GM19351 (cell line): ENCODE data around the gene DCLK2.
"Not testable (repeated sequence)": the region's sequence is repeated elsewhere in the genome, so short reads cannot be mapped to it uniquely, and the experiment has no call there.

ENCODE experiments used
- ATAC-seq: cut with Tn5 transposase; IDR thresholded peaks from one replicate; pipeline ENCODE4 v1.9.1; 2021; ENCODE audit warnings: mild to moderate bottlenecking, moderate library complexity; ENCODE audit not compliant: unreplicated experiment

Gene DCLK2

DNA sequence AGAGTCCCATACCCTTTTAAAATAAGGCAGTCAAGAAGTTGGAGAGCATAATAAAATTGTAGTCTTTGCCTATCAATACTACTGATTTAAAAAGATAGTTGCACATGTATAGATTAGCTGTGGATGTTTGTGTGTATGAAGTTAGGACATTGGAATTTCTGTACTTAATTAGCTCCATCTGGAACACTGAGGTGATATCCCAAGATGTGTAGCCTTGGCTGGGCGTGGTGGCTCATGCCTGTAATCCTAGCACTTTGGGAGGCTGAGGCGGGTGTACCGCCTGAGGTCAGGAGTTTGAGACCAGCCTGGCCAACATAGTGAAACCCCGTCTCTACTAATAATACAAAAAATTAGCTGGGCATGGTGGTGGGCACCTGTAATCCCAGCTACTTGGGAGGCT is 119.0 kb downstream of the DCLK2 start:
- not testable (repeated sequence) for ATAC-seq

DNA sequence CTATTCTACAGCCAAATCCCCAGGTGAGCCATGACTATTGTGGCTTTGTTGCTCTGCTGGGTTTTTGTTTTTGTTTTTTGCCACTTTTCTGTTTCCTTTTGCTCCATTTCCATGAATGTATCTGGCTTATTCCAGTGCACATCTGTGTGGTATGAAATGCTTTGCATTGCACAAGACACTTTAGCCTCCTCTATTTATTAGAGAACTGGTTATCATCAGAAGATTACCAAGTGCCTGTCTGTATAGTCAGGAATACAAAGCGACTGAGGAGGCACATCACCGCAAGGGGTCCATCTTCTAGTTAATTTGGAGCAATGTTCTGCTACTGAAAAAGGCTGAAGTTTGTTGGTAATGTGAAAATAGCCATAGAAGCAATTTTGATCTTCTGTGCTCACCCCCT is 120.8 kb downstream of the DCLK2 start:
- no peak for ATAC-seq

DNA sequence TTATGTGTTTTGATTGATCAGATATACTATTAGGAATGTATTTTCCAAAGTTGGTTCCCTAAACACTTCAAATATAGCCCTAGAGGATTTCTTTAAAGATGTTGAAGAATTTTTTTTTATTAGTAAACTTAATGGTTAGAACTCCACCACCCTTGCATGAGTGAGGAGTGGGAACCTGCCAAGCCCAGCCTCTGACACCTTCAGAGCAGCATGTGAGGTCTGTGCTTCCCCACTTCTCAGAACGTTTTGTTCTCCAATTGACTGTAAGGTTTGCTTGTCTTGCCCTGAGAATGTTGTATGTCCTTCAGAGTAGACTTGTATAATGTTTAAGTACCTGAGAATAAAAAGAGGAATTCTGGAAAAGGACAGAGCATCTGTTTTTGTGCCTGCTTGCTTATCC is 126.8 kb downstream of the DCLK2 start:
- no peak for ATAC-seq

DNA sequence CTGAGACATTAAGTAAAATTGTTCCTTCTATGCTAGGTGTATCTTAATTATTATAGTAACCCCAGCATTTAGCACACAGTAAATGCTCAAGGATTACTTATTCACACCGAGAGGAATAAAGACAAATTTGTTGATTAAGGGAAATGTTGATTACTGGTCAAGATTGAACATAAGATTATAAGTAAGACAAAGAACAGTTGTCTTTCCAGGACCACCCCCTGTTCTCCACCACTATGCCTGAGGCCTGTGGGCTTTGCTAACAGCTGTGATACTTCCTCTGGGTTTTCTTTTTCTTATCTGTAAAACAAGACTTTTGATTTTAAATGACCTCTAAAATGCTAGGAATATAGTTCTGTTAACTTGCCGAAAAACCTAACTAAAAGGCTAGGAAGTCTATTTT is 128.0 kb downstream of the DCLK2 start:
- no peak for ATAC-seq

DNA sequence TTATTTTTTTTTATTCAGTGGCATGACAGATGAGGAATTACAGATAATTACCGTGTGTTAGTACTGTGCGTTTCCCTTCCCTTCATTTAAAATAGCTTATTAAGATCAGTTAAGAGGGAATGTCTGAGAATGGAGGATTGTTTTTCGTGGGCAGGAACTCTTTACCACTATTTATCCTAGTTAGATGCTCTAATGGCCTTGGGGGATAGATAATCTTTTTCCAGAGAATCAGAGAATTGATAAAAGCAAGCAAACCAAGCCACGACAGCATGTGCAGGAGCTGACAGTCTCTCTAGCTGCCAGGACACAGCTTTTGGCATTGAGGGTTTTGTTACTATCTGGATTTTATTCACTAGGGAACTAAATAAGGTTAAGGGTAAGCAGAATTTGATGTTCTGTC is 128.7 kb downstream of the DCLK2 start:
- ATAC-seq, result no peak

DNA sequence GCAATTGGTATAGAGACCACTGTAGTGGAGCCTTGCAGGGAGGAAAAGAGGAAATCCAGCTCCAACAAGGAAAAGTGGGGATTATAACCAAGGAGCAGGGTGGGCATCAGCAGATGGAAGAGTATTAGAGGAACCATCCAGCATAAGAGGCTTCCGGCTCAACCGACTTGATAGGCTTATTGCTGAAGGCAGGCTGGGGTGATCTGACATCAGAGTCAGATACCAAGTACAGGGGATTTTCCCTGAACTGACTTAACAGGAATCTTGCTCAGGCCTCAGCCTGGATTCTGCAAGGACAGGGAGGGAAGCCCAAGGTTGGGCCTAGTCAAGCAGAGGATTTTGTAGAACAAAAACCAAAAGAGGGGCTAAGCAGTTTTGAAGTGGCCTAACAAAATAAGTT is 129.6 kb downstream of the DCLK2 start:
- no peak for ATAC-seq

DNA sequence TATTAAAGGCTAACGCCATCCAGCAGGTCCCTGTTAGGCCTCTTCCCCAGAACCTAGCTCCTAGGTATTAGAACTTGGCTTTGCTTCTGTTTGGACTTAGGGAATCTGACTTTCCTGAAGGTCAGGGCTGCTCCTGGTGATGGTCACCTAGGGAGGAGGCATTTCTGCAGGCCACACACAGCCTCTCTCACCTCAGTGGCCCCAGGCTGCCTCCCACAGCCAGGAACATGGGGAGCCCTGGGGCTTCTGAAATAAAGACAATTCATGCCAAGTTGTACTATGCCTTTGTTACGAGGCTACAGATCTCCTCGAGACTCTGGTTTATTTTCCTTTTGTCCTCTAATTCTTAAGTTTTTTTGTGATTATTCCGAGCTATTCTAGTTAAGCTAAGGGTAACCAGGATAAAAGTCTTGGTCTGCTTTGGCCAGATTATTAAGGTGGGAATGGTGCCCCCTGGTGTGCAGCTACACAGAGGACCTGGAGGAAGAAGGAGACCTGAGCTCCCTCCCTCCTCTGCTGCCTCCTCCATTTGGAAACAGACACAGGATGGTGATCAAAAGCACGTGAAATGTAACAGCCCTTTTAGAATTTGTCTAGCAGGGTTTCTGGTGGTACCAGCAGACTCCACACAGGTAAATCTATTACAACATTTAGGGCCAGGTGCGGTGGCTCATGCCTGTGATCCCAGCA is 131.0 kb downstream of the DCLK2 start:
- peak; percentile 48 for ATAC-seq

DNA sequence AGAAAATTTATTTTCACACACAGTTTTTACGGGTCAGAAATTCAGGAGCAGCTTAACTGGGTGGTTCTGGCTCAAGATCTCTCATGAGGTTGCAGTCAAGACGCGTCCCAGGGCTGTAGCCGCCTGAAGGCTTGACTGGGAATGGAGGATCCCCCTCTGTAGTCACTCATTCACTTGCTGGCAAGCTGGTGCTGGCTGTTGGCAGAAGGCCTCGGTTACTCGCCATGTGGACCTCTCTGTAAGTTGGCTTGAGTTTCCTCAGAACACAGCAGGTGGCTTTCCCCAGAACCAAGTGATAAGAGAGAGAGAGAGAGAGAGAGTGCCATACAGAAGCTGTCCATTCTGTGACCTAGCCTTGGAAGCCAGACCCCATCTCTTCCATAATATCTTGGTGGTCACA is 132.8 kb downstream of the DCLK2 start:
- no peak for ATAC-seq

DNA sequence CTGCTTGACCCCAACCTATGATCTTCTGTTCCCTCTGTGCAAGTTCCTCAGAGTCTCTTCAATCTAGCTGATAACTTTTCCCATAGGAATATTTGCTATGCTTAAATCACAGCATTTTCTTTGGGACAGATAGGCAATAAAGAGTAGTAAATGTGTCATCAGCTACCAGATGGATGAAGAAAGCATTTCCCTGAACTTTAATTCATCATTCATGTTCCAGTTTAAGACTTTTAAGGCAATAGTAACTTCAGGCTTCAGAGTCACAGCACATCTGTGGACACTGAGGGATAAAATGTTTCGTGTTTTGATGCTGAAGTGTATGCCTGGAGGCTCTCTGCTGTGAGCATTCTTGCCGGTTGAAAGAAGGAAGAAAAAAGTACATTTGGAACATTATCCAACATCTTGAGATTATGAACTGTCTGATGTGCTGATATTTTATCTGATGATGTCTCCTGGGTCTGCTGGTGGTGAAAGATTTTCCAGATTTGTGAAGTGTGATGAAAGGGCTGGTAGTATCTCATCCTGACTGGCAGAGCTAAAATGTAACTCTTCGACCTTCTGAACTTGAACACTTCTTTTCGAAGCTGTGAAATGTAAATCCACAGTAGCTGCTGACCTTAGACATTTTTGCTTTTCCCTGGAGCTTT is 133.7 kb downstream of the DCLK2 start:
- no peak for ATAC-seq

DNA sequence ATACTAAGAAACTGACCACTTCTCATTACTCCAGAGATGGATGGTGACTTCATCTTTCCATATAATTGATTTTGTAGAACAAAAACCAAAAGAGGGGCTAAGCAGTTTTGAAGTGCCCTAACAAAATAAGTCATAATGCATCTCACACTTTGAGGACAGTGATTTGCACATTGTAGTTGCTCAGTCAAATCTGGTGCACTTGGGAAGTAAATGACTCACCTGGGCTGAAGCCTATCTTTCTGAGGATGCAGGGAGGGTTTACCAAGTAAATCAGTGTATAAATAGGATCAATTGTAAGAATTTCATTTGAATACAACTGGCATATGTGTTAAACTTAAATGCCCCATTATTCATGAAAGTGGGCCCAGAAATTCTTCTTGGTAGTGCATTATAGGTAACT is 134.2 kb downstream of the DCLK2 start:
- no peak for ATAC-seq

DNA sequence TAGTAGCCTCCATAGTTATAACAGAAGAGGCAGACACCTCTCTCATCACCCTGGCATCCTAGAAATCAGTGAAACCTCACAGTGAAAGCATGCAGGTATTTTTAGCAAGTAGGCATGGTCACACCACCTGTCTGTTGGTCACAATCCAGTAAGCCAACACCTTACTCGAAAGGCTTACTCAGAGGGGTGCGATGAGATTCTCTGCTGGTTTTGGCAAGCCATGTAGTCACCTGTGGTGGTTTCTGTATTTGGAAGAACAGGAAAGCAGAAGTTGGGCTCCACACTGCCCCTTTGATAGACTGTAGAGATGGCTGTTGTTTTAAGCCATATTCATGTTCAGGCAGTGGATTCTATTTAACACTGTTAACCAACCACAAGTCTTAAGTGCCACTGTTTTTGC is 134.7 kb downstream of the DCLK2 start:
- peak; percentile 59 for ATAC-seq

DNA sequence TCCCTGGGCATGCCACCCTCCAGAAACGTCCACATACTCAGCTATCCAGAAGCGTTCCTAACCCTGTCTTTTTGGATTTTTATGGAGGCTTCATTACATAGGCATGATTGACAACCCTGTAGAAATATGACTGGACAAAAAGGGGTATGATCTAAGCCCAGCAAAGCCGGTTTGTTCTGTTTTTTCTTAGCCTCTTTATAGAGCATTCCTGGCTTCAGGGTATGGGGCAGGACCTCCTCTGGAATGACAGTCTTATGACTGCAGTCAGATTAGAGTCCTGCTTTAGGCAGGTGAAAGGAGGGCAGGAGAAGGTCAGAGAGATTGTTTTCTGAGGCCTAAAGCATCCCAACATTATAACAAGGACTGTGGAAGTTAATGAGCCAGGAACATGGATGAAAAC is 137.4 kb downstream of the DCLK2 start:
- ATAC-seq, result no peak

DNA sequence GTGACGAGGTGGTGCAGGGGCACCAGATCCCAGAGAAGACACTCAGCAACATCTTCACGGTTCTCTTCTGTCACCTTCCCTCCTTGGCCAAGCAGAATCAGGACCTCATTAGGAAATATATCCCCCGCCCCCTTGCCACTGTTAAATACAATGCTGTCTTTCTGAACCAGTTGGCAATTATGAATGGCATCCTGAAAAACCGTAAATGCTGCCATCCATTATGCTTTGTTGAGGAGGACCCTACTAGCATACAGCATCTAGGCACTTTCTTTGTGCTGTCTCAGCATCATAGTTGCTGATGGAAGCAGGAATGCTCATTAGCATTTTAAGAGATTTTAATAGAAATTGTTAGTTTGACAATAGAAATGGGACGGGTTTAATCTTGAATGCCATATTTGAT is 138.5 kb downstream of the DCLK2 start:
- no peak for ATAC-seq

DNA sequence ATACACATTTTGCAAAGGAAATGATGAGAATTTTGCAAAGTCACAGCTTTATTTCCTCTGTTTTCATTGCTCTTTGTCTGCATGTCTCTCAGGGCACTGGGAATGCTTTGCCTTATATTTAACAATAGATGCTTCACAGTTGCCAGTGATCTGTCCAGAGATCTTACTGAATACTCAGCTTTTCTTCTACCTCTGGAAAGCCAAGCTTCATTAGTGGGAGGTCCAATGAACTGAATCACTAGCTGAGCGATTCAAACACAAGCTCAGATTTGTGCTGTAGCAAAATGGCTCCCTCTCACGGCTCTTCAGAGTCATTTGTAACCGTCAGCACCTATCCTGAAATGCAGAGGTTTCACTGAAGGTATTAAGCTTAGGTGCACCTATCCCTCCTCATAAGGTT is 138.9 kb downstream of the DCLK2 start:
- ATAC-seq, result no peak

DNA sequence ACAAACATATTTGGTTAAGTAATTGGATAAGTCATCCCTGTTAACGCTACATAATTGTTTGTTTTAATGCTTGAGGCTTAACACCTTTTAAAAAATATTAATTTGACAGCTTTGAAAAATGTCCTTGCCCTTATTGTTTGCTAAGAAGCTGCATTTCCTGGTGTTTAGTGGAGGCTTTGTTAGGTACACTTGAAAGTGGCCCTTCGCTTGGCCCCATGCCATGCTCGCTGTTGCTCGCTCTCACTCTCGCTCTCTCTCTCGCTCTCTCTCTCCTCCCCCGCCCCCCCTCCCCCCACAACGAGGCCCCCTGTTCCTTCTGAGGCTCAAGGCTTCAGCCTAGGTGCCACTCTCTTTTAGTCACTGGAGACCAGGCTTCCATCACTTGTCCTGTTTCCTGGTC is 139.6 kb downstream of the DCLK2 start:
- ATAC-seq, result no peak

DNA sequence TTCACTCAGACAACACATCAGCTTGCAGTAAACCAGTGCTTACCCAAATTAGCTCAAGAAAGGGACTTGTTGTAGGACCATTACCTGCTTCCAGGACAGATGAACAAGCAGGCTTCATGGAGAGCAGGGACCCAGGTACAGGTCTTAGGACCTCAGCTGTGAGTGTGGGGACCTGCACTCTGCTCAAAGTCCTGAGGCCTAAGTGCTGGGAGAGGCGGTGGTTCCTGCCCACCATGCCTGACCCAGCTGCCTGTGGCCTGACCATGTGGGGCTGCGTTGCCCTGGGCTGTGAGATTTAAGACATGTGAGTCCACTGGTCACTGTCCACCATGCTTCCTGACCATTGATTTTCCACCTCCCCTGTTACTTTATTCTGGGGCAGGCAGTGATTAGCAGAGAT is 140.2 kb downstream of the DCLK2 start:
- no peak for ATAC-seq

DNA sequence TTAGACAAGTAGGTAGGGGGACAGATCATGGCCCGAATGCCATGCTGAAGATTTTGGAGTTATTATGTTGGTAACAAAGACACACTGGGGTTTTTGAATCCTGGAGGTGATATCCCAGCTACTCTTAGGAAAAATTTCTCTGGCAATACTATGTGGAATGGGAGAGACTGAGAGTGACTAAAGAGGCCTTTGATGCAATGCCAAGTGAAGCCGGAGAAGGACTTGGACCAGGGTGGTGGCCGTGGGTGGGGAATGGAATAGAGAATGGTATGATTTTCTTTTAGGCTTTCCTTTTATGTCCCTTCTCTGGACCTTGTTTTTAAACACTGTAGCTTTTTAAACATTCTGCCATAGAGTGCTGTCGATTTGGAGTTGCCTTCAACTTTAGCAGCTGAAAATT is 141.6 kb downstream of the DCLK2 start:
- no peak for ATAC-seq

DNA sequence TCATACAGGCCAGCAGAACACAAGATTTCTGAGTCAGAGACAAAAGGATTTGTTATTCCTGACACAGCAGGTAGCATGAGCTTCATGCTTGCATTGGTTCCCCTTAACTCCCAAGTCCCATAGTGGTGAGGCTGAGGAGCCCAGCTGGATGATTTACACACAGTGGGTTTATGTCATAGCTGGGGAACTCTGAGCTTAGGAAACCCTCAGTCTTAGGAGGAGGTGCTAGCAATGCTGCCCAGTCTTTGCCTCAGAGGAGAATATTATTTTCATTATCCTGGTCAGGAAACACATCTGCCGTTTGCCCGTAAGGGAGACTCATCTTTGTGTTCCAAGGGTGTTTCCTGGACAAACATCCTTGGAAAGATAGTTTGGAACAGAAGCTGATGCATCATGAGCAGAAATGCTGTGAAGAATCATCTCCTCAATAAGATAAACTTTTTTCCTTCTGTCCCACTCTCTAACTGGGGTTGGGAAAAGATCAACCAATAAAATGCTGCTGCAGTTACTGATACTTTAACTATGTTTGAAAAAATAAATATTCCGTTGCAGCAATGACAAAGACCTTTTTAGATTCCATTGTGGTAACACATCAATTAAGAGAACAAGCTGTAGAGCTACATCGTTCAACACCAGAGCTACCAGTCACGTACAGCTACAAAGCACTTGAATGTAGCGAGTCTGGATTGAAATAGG is 146.8 kb downstream of the DCLK2 start:
- no peak for ATAC-seq

DNA sequence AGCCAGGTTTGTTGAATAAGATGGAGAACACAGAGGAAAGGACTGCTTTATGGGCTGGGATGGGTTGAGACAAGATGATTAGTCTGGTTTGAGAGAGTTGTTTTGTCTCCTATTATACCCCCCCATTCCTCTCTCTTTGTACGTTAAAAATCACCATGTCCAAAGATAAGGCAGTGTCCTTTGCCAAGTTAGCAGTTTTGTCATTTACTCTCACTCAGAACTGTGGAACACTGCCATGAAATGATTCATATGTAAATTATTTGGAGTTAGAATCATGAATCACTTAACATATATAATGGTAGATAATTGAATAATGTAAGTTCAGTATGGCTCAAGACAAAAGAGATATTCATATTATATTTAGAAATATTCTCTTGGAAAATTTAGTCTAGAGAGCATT is 151.3 kb downstream of the DCLK2 start:
- ATAC-seq, result no peak

DNA sequence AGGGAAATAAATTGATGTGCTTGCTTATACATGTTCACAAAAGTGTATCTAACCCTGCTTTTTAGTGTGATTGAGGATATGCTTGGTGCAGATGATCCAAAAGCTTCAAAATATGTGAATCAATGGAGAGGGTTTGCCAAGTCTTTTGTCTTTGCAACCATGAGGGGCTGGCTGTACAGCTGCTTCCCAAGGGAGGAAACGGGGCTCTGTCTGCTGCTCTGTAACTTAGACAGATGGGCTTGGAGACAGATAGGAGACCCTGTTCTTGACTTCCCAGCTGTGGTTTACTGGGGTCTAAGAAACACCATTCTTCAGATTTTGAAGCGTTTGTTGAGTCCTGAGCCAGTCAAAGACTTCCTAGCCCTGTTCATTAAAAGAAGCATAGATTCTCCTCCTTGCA is 152.3 kb downstream of the DCLK2 start:
- ATAC-seq, result no peak

DNA sequence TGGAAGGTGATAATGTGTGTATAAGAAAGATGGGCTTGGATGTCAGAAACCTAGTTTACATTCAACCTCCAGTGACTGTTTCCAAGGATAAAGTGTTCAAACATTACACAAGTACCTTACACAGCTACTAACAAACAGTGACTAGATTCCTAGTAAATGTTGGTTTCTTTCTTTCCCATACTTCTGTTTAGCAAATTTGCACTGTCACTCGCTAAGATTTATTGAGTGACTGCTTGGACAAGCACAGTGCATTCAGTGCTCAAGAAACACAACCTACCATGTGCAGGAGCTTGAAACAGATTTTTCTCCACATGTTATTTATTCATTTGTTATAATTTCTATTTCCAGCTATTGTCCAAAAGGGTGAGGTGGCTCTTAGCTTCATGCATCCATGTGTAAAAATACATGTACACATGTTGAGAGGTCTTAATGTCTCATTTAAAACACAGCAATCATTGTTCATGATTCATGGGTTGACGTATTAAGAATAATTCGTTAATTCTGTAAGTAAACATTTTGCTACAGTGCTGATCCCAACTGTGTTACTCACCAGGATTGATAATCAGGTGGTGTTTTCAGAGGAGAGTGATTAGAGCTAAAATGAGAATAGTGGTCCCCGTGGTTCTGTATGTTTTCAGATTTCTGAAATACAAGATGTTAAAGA is 153.0 kb downstream of the DCLK2 start:
- ATAC-seq, result no peak

DNA sequence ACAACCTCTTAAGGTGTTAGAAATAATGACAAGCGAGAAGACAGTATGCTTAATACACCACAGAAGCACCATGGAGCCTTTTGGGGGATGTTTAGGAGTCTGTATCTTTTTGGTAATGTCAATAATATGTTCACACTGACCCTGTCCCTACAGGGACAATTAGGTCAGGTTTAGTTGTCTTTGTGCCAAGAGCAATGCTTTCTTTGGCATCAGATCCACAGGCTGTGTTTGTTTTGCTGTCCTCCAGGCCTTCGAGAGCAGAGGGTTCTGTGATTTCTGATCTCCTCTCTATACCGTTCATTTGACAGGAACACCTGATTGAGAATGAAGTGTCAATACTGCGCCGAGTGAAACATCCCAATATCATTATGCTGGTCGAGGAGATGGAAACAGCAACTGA is 153.8 kb downstream of the DCLK2 start:
- no peak for ATAC-seq
